ENCODE measurements around the gene CFAP91.

DNA sequence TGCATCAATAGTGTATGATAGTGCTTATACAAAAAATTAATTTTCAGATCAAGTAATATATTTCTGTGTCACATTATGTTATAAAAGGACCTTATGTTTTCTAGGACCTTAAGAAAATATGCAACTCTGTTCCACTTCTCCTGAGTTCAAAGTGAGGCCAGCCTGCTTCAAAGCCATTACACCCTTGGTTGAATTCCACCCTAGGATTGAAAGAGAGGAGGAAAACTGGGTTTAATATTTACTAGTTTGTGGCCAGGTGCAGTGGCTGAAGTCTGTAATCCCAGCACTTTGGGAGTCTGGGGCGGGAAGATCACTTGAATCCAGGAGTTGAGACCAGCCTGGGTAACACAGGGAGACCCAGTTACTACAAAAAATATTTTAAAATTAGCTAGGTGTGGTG, 46.2 kb downstream of the CFAP91 start:
- no peak for TF ChIP-seq KAT7 (CRISPR knock-in tag; IDR thresholded peaks at IDR 0.05; ENCODE audit: borderline replicate concordance)
- TF ChIP-seq, protein P1, sequence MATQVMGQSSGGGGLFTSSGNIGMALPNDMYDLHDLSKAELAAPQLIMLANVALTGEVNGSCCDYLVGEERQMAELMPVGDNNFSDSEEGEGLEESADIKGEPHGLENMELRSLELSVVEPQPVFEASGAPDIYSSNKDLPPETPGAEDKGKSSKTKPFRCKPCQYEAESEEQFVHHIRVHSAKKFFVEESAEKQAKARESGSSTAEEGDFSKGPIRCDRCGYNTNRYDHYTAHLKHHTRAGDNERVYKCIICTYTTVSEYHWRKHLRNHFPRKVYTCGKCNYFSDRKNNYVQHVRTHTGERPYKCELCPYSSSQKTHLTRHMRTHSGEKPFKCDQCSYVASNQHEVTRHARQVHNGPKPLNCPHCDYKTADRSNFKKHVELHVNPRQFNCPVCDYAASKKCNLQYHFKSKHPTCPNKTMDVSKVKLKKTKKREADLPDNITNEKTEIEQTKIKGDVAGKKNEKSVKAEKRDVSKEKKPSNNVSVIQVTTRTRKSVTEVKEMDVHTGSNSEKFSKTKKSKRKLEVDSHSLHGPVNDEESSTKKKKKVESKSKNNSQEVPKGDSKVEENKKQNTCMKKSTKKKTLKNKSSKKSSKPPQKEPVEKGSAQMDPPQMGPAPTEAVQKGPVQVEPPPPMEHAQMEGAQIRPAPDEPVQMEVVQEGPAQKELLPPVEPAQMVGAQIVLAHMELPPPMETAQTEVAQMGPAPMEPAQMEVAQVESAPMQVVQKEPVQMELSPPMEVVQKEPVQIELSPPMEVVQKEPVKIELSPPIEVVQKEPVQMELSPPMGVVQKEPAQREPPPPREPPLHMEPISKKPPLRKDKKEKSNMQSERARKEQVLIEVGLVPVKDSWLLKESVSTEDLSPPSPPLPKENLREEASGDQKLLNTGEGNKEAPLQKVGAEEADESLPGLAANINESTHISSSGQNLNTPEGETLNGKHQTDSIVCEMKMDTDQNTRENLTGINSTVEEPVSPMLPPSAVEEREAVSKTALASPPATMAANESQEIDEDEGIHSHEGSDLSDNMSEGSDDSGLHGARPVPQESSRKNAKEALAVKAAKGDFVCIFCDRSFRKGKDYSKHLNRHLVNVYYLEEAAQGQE (IDR thresholded peaks at IDR 0.05; ENCODE audit: borderline replicate concordance), result no peak
- TF ChIP-seq, protein P1 (CRISPR knock-in tag; IDR thresholded peaks at IDR 0.05; ENCODE audit: low read depth), result no peak
- TF ChIP-seq CHD2 (IDR thresholded peaks at IDR 0.05; ENCODE audit: low read depth, low read length), result no peak
- TF ChIP-seq, protein P2, sequence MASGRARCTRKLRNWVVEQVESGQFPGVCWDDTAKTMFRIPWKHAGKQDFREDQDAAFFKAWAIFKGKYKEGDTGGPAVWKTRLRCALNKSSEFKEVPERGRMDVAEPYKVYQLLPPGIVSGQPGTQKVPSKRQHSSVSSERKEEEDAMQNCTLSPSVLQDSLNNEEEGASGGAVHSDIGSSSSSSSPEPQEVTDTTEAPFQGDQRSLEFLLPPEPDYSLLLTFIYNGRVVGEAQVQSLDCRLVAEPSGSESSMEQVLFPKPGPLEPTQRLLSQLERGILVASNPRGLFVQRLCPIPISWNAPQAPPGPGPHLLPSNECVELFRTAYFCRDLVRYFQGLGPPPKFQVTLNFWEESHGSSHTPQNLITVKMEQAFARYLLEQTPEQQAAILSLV (tag; IDR thresholded peaks at IDR 0.05), result no peak
